A673 (cell line): ENCODE measurements around the gene EFHD2. TPM values are rescaled to one million over a fixed set of nuclear protein-coding genes. Genes with fewer than 3 reads are reported as not detected.

Experiments
- BruUV-seq: library from RNA; stranded (reverse); fragments of 400-500 nt; replicated peaks from 2 replicates; lab custom pipeline; 2021; lab: Mats Ljungman, UMichigan
- CTCF ChIA-PET: fragments of 300-600 bp; sonication (Branson Sonifier 250); formaldehyde crosslinking; loops from one replicate; lab custom pipeline; 2022; ENCODE audit warnings: antibody characterized with exemption; lab: Charles Lee
- POLR2A ChIA-PET: fragments of 300-600 bp; sonication (Branson Sonifier 250); formaldehyde crosslinking; loops from one replicate; lab custom pipeline; 2022; ENCODE audit warnings: antibody characterized with exemption; ENCODE audit not compliant: low non-redundant PET; lab: Charles Lee
- DNase-seq: peaks from one replicate; pipeline ENCODE4 v3.0.0-alpha.2; 2015; ENCODE audit warnings: low spot score
- H3K27ac ChIP-seq: fragments of 200-600 bp; sonication (generic); 2 replicates; pipeline ENCODE4 v1.5.1; 2016; ENCODE audit warnings: mixed run types, low read depth, mild to moderate bottlenecking, mixed read lengths, antibody characterized with exemption, low read length; ENCODE audit not compliant: poor library complexity, severe bottlenecking
- H3K27me3 ChIP-seq: fragments of 200-600 bp; sonication (generic); replicated peaks from 2 replicates; pipeline ENCODE4 v1.6.1; 2017; ENCODE audit warnings: mixed run types, low read depth, mild to moderate bottlenecking, mixed read lengths, antibody characterized with exemption, low read length; ENCODE audit not compliant: insufficient read depth, poor library complexity
- H3K36me3 ChIP-seq: fragments of 200-600 bp; sonication (generic); 2 replicates; pipeline ENCODE4 v1.6.1; 2016; ENCODE audit warnings: mixed run types, mild to moderate bottlenecking, mixed read lengths, antibody characterized with exemption, low read length; ENCODE audit not compliant: insufficient read depth, poor library complexity, severe bottlenecking
- H3K4me1 ChIP-seq: fragments of 200-600 bp; sonication (generic); 2 replicates; pipeline ENCODE4 v1.6.1; 2017; ENCODE audit warnings: mixed run types, mild to moderate bottlenecking, mixed read lengths, antibody characterized with exemption, low read length; ENCODE audit not compliant: insufficient read depth, poor library complexity, severe bottlenecking
- H3K4me3 ChIP-seq: fragments of 200-600 bp; sonication (generic); 2 replicates; pipeline ENCODE4 v1.5.1; 2016; ENCODE audit warnings: low read depth, mixed run types, mild to moderate bottlenecking, mixed read lengths, low read length; ENCODE audit not compliant: poor library complexity, severe bottlenecking
- H3K9me3 ChIP-seq: fragments of 200-600 bp; sonication (generic); 2 replicates; pipeline ENCODE4 v1.6.1; 2016; ENCODE audit warnings: mixed run types, low read depth, mild to moderate bottlenecking, mixed read lengths, antibody characterized with exemption, low read length; ENCODE audit not compliant: poor library complexity, severe bottlenecking
- CTCF ChIP-seq: fragments of 300-800, 200-600 bp; sonication (generic); conservative IDR thresholded peaks from 2 replicates; pipeline ENCODE4 v1.5.1; 2017; ENCODE audit warnings: low read depth, mild to moderate bottlenecking, antibody characterized with exemption, low read length, moderate library complexity, mixed read lengths
- EZH2 ChIP-seq: fragments of 200-600 bp; sonication (generic); IDR thresholded peaks from 2 replicates; pipeline ENCODE4 v1.6.1; 2017; ENCODE audit warnings: borderline replicate concordance, low read depth, mild to moderate bottlenecking, mixed read lengths, antibody characterized with exemption, low read length; ENCODE audit not compliant: poor library complexity, severe bottlenecking
- intact Hi-C: fragments of 100-400 bp; cut with micrococcal nuclease; formaldehyde crosslinking; loops from one replicate; pipeline ENCODE4 v1.10.0; 2022; ENCODE audit not compliant: unreplicated experiment
- total RNA-seq: library from RNA; stranded (reverse); gene quantifications from 2 replicates; pipeline ENCODE4 v1.2.3, GENCODE V29; 2021

Gene EFHD2
- total RNA-seq, 1 experiment from 2014 or later = 32.5 TPM

- BruUV-seq = no TSS peak
Measured at GRCh38 chr1:15370268-15370667, 39.4 kb upstream of the EFHD2 start.

DNA sequence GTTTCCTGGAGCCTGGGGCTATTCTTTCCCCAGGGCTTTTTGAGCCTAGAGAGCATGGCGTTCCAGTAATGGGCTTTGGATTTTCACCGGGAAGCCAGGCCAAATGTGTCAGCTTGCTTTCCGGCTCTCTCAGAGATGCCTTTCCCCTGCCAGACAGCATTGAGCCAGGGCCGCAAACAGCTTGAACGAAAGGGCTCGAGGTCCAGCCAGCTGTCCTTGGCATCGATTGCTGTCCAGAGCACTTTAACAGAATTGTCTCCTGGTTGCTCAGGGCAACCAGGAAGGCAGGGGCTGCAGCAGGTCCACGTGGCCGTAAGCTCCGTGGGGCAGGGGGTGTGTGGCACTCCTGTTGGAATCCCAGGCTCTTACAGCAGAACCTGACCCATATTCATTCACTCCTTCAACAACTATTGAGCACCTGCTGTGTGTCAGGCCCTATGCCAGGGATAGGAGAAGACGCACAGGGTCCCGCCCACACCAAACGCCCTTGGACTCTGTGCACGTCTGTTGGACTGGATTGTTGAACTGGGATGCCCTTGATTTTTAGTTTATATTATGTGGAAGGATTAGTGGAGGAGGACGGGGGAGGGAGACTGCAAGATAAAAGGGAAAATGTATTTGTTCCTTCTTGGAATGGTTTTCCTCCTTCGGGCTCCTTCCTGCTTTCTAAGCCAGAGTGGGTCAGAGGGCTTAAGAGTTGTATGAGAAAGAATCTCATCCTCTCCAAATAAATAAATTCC lies 38.7 kb upstream of the EFHD2 start:
- DNase-seq = no peak
- H3K9me3 ChIP-seq = no peaks in the 10 kb centered on the region
- no peak overlapping the region for H3K4me3 ChIP-seq
- intact Hi-C loops = no loop called here
- no peaks in the 10 kb centered on the region for H3K4me1 ChIP-seq
- H3K27ac ChIP-seq = no peak overlapping the region
- no peaks in the 10 kb centered on the region for H3K36me3 ChIP-seq
- BruUV-seq = no TSS peak
- CTCF ChIA-PET = no interaction called here
- H3K27me3 ChIP-seq = no peaks in the 10 kb centered on the region
- no peak for TF ChIP-seq EZH2
- no peak for TF ChIP-seq CTCF
- POLR2A ChIA-PET = no interaction called here

More at GRCh38 chr1:15370268-15370667, 39.4 kb upstream of the EFHD2 start:
- intact Hi-C loops = no loop called here
- DNase-seq = no peak
- H3K27me3 ChIP-seq = no peaks in the 10 kb centered on the region
- CTCF ChIA-PET = no interaction called here
- H3K4me1 ChIP-seq = no peaks in the 10 kb centered on the region
- H3K36me3 ChIP-seq = no peaks in the 10 kb centered on the region
- POLR2A ChIA-PET = no interaction called here
- no peak overlapping the region for H3K4me3 ChIP-seq
- no peaks in the 10 kb centered on the region for H3K9me3 ChIP-seq
- TF ChIP-seq CTCF (no peak), EZH2 (no peak)
- no peak overlapping the region for H3K27ac ChIP-seq

DNA sequence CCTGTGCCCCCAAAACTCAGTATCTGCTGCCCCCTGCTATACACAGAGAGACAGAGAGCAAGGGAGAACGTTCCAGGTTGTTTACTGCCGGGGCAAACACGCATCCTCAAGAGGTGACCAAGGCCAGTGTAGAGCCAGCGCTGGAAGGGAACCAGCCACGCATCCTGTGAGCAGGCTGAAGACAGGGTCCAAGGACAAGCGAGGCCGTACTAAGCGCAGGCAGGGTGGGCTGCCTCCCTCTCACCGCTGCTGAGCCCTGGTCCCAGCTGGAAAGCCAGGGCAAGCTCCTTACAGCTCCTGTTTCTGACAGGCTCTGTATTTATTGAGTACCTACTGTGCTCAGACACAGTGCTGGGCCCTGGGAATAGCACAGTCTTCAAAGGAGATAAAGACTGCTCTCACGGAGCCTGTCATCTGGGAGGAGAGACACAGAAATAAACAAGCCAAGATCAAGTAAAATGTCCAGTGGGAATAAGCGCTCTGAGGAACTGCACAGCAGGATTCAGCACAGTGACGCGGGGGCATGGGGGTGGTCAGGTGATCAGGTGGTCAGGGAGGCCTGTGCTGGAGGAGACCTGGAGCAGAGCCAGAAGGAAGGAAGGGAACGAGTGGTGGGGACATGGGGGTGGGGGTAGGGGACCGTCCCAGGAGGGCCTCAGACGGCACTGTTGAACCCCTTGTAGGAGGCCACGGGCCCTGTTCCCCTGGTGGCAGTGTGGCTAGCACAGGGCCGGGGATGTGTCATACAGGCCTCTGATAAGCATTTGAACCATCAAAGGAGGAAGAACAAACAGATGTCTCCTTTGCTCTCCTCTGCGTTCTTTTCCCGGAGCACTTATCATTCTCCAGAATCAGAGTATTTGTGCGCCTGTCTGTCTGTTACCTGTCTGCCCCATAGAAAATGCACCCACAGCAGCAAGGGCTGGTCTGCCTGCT lies 37.8 kb upstream of the EFHD2 start:
- Histone ChIP-seq H3K4me1 (no peaks in the 10 kb centered on the region), H3K9me3 (no peaks in the 10 kb centered on the region), H3K36me3 (no peaks in the 10 kb centered on the region), H3K27me3 (no peaks in the 10 kb centered on the region), H3K27ac (no peak overlapping the region), H3K4me3 (no peak overlapping the region)
- no peak for DNase-seq
- CTCF ChIA-PET = no interaction called here
- no peak for TF ChIP-seq CTCF
- TF ChIP-seq EZH2 = no peak
- no TSS peak for BruUV-seq
- POLR2A ChIA-PET = no interaction called here
- intact Hi-C loops = no loop called here
